DMS 273 treated with DMSO at 0.1 percent for 48 hours (cell line): ENCODE data around the gene PHC3.
"Not testable (repeated sequence)": the region's sequence is repeated elsewhere in the genome, so short reads cannot be mapped to it uniquely, and the experiment has no call there.

Experiments used
- DNase-seq: peaks from one replicate; lab custom pipeline; 2025; lab: John Stamatoyannopoulos, UW

PHC3 gene

GRCh38 chr3:170130532-170130931 is 51.0 kb downstream of the PHC3 start:
- no peak for DNase-seq

GRCh38 chr3:170128977-170129431 is 52.5 kb downstream of the PHC3 start:
- DNase-seq = no peak

GRCh38 chr3:170128259-170128976 is 53.1 kb downstream of the PHC3 start:
- peak; percentile 16 for DNase-seq

- no peak for DNase-seq
These were observed 64.4 kb downstream of the PHC3 start for GRCh38 chr3:170117134-170117533.

- DNase-seq = not testable (repeated sequence)
These were observed 67.4 kb downstream of the PHC3 start for GRCh38 chr3:170114165-170114564.

GRCh38 chr3:170111147-170111771 is 70.3 kb downstream of the PHC3 start:
- DNase-seq = no peak

- DNase-seq = no peak
These were observed 71.8 kb downstream of the PHC3 start for GRCh38 chr3:170109579-170110293.

GRCh38 chr3:170108955-170109354 is 72.6 kb downstream of the PHC3 start:
- DNase-seq = no peak

- DNase-seq = no peak
These were observed 73.6 kb downstream of the PHC3 start for GRCh38 chr3:170107941-170108340.

GRCh38 chr3:170102431-170102830 is 79.1 kb downstream of the PHC3 start:
- no peak for DNase-seq

- no peak for DNase-seq
These were observed 80.6 kb downstream of the PHC3 start for GRCh38 chr3:170100944-170101343.

GRCh38 chr3:170098753-170099152 is 82.8 kb downstream of the PHC3 start:
- DNase-seq = no peak

- no peak for DNase-seq
These were observed 85.2 kb downstream of the PHC3 start for GRCh38 chr3:170096342-170096741.

- no peak for DNase-seq
These were observed 85.8 kb downstream of the PHC3 start for GRCh38 chr3:170095771-170096170.

- DNase-seq = no peak
These were observed 88.6 kb downstream of the PHC3 start for GRCh38 chr3:170092907-170093306.

GRCh38 chr3:170090601-170090981 is 90.9 kb downstream of the PHC3 start:
- no peak for DNase-seq

GRCh38 chr3:170089862-170090600 is 91.5 kb downstream of the PHC3 start:
- DNase-seq = no peak

GRCh38 chr3:170085396-170085795 is 96.1 kb downstream of the PHC3 start:
- DNase-seq = no peak

GRCh38 chr3:170083343-170083742 is 98.2 kb downstream of the PHC3 start:
- DNase-seq = no peak

GRCh38 chr3:170081079-170081741 is 100.3 kb downstream of the PHC3 start:
- DNase-seq = no peak

GRCh38 chr3:170080605-170081004 is 100.9 kb downstream of the PHC3 start:
- DNase-seq = no peak
